Measurements from ENCODE around the gene GDAP1L1. TPM values are rescaled to one million over a fixed set of nuclear protein-coding genes. Genes with fewer than 3 reads are reported as not detected.

The GDAP1L1 gene
- total RNA-seq, 1 donor from 2014 or later = 0.40 TPM

DNA sequence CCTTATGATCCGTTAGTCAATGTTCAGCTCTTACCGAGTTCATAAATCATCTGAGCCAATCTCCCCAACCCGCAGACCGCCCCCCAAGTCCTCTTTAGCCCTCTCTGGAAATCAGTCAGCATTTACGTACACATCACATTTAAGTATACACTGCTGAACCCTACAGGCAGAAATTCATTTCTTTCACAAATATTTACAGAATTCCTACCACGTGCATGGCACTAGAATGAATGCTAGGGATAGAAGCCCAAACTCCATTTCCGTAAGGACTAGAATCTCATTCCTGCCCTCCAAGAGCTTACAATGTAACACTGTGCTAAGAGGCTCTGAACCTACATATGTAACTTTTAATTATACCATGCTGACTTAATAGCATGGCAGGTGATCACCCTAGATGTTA is 38.3 kb upstream of the GDAP1L1 start:
- H3K4me3 Mint-ChIP-seq = peak overlapping the region; percentile 98
- no peaks in the 10 kb centered on the region for H3K27me3 Mint-ChIP-seq (ENCODE audit: low read depth)
- DNase-seq (ENCODE audit: low spot score in 2 of 2, unreplicated experiment in 2 of 2) = no peak
- H3K27ac Mint-ChIP-seq = peak overlapping the region; percentile 100
- H3K4me1 Mint-ChIP-seq = peaks cover 52% of the 10 kb centered on the region
- peaks cover 2% of the 10 kb centered on the region for H3K36me3 Mint-ChIP-seq
- TF ChIP-seq, protein P1, sequence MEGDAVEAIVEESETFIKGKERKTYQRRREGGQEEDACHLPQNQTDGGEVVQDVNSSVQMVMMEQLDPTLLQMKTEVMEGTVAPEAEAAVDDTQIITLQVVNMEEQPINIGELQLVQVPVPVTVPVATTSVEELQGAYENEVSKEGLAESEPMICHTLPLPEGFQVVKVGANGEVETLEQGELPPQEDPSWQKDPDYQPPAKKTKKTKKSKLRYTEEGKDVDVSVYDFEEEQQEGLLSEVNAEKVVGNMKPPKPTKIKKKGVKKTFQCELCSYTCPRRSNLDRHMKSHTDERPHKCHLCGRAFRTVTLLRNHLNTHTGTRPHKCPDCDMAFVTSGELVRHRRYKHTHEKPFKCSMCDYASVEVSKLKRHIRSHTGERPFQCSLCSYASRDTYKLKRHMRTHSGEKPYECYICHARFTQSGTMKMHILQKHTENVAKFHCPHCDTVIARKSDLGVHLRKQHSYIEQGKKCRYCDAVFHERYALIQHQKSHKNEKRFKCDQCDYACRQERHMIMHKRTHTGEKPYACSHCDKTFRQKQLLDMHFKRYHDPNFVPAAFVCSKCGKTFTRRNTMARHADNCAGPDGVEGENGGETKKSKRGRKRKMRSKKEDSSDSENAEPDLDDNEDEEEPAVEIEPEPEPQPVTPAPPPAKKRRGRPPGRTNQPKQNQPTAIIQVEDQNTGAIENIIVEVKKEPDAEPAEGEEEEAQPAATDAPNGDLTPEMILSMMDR (IDR thresholded peaks at IDR 0.05; ENCODE audit: unreplicated experiment) = no peak
- H3K9me3 Mint-ChIP-seq = no peaks in the 10 kb centered on the region

DNA sequence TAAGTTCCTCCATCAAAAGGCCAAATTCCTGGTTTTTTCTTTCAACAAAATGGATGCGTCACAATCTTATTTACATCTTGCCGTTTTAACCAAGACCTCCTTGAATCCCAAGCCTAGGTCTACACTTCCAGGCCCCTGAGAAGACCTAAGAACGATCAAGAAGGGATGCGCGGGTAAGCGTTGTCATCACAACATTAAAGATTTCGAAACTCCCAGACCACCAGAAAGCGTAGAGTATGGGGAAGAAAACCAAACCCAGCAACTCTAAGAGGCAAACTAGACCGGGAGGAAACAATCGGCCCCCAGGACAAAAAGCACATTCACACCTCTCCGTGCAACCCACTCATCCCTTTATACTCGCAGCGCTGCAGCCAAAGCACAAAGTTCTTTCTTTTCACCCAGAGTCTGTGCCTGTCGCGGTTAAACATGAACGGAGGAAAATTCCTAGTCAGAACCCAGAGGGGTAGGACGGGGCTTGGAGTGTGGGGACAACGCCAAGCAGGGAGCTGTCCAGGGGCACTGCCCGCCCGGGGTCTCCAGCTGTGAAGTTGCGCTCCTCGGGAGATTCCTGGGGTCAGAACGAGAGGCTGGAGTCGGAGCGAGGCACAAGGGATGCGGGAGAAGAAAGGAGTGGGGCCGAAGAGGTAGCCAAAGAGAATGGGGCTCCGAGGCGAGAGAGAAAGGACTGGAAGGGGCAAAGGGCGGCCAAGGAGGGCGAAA is 37.3 kb upstream of the GDAP1L1 start:
- Mint-ChIP-seq H3K4me3 (peak overlapping the region; percentile 98), H3K27ac (peak overlapping the region; percentile 100), H3K36me3 (no peaks in the 10 kb centered on the region), H3K4me1 (peaks cover 47% of the 10 kb centered on the region), H3K27me3 (ENCODE audit: low read depth) (no peaks in the 10 kb centered on the region), H3K9me3 (no peaks in the 10 kb centered on the region)
- peak in 1 of 2 experiments; percentile 61 for DNase-seq (ENCODE audit: low spot score in 2 of 2, unreplicated experiment in 2 of 2)
- TF ChIP-seq, protein P1 (IDR thresholded peaks at IDR 0.05; ENCODE audit: unreplicated experiment) = no peak

DNA sequence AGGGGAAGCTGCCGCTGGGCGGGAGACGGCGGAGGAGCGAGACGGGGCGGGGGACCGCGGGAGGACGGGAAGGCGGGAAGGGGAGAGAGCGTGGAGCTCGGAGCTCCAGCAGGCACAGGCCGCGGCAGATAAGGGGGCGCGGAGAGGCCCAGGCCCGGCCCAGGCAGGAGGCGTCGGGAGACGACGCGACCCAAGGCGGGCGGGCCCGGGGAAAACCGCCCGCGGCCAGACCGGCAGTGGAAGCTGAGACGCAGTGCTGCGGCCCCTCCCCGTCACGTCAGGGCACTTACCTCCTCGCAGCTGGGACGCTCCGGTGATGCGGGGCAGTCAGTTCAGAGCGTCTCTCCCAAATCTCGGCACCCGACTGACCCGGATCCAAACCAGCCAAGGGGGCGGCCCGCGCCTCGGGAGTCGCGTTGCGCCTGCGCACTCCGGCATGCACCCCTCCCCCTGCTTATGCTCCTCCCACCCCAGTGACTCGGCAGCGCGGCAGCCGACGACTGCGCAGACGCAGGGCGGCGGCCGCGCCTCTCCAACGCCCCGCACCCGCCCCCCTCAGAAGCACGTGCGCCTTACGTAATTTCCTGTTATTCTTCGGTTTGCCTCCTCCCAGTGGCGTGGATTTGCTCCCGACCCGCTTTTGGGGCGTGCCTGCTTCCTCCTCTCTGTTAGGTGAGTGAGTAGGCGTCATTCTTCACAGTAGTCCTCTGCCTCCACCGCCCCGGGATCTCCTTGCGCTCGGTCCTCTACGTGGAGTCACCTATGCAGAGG is 36.5 kb upstream of the GDAP1L1 start, which contains the start of gene OSER1:
OSER1 (minus strand) TSS at position 366 of the 771 bp plus-strand sequence. CDS start 3,814 bp downstream, outside the sequence.
- no peaks in the 10 kb centered on the region for H3K27me3 Mint-ChIP-seq (ENCODE audit: low read depth)
- H3K36me3 Mint-ChIP-seq = peaks cover 3% of the 10 kb centered on the region
- H3K4me1 Mint-ChIP-seq = peaks cover 46% of the 10 kb centered on the region
- peak within 1 kb of the TSS; percentile 100 for H3K27ac Mint-ChIP-seq
- peak; percentile 93 to 99 for DNase-seq (ENCODE audit: low spot score in 2 of 2, unreplicated experiment in 2 of 2)
- TF ChIP-seq, protein P1 (IDR thresholded peaks at IDR 0.05; ENCODE audit: unreplicated experiment) = no peak
- peak within 1 kb of the TSS; percentile 98 for H3K4me3 Mint-ChIP-seq
- no peaks in the 10 kb centered on the region for H3K9me3 Mint-ChIP-seq

DNA sequence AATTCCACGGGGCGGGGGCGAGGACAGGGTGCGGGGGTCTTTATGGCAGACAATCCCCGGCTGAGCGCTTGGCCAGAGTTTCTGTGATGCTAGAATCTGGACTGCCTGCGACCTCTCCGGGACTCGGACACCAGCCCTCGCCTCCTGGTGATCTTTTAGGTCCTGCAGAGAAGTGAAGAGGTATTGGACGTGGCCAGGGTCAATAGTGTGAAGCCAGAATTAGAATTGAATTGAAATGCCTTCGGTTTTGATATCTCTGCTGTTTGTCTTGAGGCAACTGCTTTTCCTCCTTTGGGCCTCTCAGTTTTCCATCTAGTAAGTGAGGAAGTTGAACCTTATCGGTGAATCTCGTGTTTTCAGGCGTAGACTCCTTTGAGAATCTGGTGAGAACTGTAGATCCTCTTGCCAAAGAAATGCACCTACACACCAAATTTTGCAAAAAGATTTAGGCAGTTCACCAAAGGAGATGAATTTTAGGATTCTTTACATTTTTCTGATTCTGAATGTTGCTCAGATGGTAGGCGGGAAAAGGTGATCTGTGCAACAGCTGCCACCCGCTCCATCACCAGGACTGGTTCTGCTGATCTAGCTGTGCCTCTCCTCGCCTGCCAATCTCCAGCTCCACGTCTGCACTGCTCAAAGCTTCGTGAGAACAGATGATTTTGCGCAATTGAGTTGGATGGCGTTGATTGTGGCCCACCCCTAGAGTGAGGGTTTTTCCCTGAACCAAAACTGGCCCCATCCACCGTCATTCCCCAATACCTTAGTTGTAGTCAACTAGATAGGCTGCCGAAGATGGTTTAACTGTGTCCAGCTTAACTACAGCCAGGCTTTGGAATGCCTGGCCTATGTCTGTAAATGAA is 35.7 kb upstream of the GDAP1L1 start:
- peaks cover 3% of the 10 kb centered on the region for H3K36me3 Mint-ChIP-seq
- peaks cover 46% of the 10 kb centered on the region for H3K4me1 Mint-ChIP-seq
- DNase-seq (ENCODE audit: low spot score in 2 of 2, unreplicated experiment in 2 of 2) = no peak

DNA sequence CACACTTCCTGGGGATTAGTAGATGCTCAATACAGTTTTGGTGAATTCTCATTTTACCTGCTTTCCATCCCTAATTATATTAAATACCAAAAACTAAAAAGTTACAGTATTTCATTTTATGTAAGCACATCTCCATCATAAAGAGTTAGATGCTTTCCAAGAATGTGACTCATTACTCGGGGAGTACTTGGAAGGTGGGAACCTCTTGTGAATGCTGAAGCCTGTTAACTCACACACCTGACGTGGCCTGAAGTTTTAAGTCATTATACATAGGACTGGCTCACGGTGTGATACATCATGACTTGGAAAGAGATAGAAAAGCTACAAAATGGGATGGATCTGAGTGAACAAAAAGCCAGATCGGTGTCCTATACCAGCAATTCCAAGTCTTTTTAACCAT is 34.3 kb upstream of the GDAP1L1 start:
- Mint-ChIP-seq H3K36me3 (peaks cover 4% of the 10 kb centered on the region), H3K27ac (no peak overlapping the region), H3K4me3 (no peak overlapping the region), H3K4me1 (peaks cover 46% of the 10 kb centered on the region), H3K9me3 (no peaks in the 10 kb centered on the region), H3K27me3 (ENCODE audit: low read depth) (no peaks in the 10 kb centered on the region)
- DNase-seq (ENCODE audit: low spot score in 2 of 2, unreplicated experiment in 2 of 2) = no peak
- TF ChIP-seq, protein P1 (IDR thresholded peaks at IDR 0.05; ENCODE audit: unreplicated experiment) = no peak

More for the DNA sequence above, 35.7 kb upstream of the GDAP1L1 start:
- Mint-ChIP-seq H3K4me3 (peak overlapping the region; percentile 98), H3K9me3 (no peaks in the 10 kb centered on the region), H3K27me3 (ENCODE audit: low read depth) (no peaks in the 10 kb centered on the region), H3K27ac (peak overlapping the region; percentile 100)
- TF ChIP-seq, protein P1 (IDR thresholded peaks at IDR 0.05; ENCODE audit: unreplicated experiment) = no peak
